PC-9 (cell line): ENCODE measurements around the gene GNAS. TPM values are rescaled to one million over a fixed set of nuclear protein-coding genes. Genes with fewer than 3 reads are reported as not detected.

Source experiments
- BruUV-seq: library from RNA; stranded (reverse); fragments of 400-500 nt; replicated peaks from 2 replicates; lab custom pipeline; 2021; lab: Mats Ljungman, UMichigan
- CTCF ChIA-PET: fragments of 300-600 bp; sonication (Branson Sonifier 250); formaldehyde crosslinking; loops from one replicate; lab custom pipeline; 2022; ENCODE audit warnings: antibody characterized with exemption; lab: Charles Lee
- POLR2A ChIA-PET: fragments of 300-600 bp; sonication (Branson Sonifier 250); formaldehyde crosslinking; loops from one replicate; lab custom pipeline; 2022; ENCODE audit warnings: antibody characterized with exemption; ENCODE audit not compliant: unreplicated experiment; lab: Charles Lee
- DNase-seq, 2 experiments: peaks; one replicate each; pipeline versions ENCODE4 v3.0.0 to v3.0.0-alpha.2; 2015 to 2022; ENCODE audit warnings: mixed read lengths in 1 of 2
- H2AFZ ChIP-seq: fragments of 200-600 bp; sonication (generic); 2 replicates; pipeline ENCODE4 v1.8.1; 2017; ENCODE audit warnings: antibody characterized with exemption
- H3F3A ChIP-seq: fragments of 200-600 bp; sonication (generic); 2 replicates; pipeline ENCODE4 v1.8.1; 2017; ENCODE audit warnings: antibody characterized with exemption, mild to moderate bottlenecking, low read depth; ENCODE audit not compliant: insufficient read depth
- H3K27ac ChIP-seq: fragments of 200-600 bp; sonication (generic); 2 replicates; pipeline ENCODE4 v1.6.1; 2016; ENCODE audit warnings: mixed run types
- H3K27me3 ChIP-seq: fragments of 200-600 bp; sonication (generic); 2 replicates; pipeline ENCODE4 v1.6.1; 2016; ENCODE audit warnings: low read depth, mixed run types; ENCODE audit not compliant: insufficient read depth
- H3K36me3 ChIP-seq: fragments of 200-600 bp; sonication (generic); 2 replicates; pipeline ENCODE4 v1.6.1; 2016; ENCODE audit warnings: low read depth, mixed run types
- H3K4me1 ChIP-seq: fragments of 200-600 bp; sonication (generic); replicated peaks from 2 replicates; pipeline ENCODE4 v1.6.1; 2016; ENCODE audit warnings: mixed run types; ENCODE audit not compliant: insufficient read depth
- H3K4me2 ChIP-seq: fragments of 200-600 bp; sonication (generic); 2 replicates; pipeline ENCODE4 v1.6.1; 2017; ENCODE audit warnings: mixed run types
- H3K4me3 ChIP-seq: fragments of 200-600 bp; sonication (generic); 2 replicates; pipeline ENCODE4 v1.6.1; 2016; ENCODE audit warnings: mixed run types
- H3K79me2 ChIP-seq: fragments of 200-600 bp; sonication (generic); 2 replicates; pipeline ENCODE4 v1.6.1; 2017; ENCODE audit warnings: low read depth, mixed run types
- H3K9me2 ChIP-seq: fragments of 200-600 bp; sonication (generic); 2 replicates; pipeline ENCODE4 v1.8.1; 2017; ENCODE audit warnings: mild to moderate bottlenecking; ENCODE audit not compliant: insufficient read depth
- H3K9me3 ChIP-seq: fragments of 200-600 bp; sonication (generic); 2 replicates; pipeline ENCODE4 v1.8.1; 2016; ENCODE audit warnings: low read depth; ENCODE audit not compliant: insufficient read depth
- H4K20me1 ChIP-seq: fragments of 200-600 bp; sonication (generic); 2 replicates; pipeline ENCODE4 v1.8.1; 2017; ENCODE audit not compliant: insufficient read depth
- EZH2 ChIP-seq: fragments of 200-600 bp; sonication (generic); IDR thresholded peaks from 2 replicates; pipeline ENCODE4 v1.8.0; 2017; ENCODE audit warnings: antibody characterized with exemption, low read depth
- intact Hi-C: fragments of 100-400 bp; cut with micrococcal nuclease; formaldehyde crosslinking; loops from one replicate; pipeline ENCODE4 v1.10.0; 2022; ENCODE audit not compliant: unreplicated experiment
- total RNA-seq: library from RNA; stranded (reverse); gene quantifications from 2 replicates; pipeline ENCODE4 v1.2.3, GENCODE V29; 2021
- TF ChIP-seq, protein P1 (sequence below): fragments of 200-600 bp; sonication (generic); conservative IDR thresholded peaks from 2 replicates; pipeline ENCODE4 v1.6.1; 2017; ENCODE audit warnings: mixed run types, antibody characterized with exemption, mild to moderate bottlenecking, moderate library complexity

GNAS gene
- total RNA-seq, 1 experiment from 2014 or later, result 929 TPM

GRCh38 chr20:58913079-58913478, 60.6 kb downstream of the GNAS start:
- Histone ChIP-seq H2AFZ (no peak overlapping the region), H3K4me1 (peaks cover 5% of the 10 kb centered on the region), H3K79me2 (peaks cover 13% of the 10 kb centered on the region; the same call in 1 of the 2 replicates), H3K4me3 (no peak overlapping the region), H3F3A (peaks cover 46% of the 10 kb centered on the region), H3K36me3 (peaks cover 36% of the 10 kb centered on the region), H3K4me2 (no peak overlapping the region), H3K27me3 (no peaks in the 10 kb centered on the region), H3K9me3 (no peaks in the 10 kb centered on the region), H4K20me1 (no peaks in the 10 kb centered on the region), H3K9me2 (no peaks in the 10 kb centered on the region), H3K27ac (no peak overlapping the region)
- CTCF ChIA-PET, result no interaction called here
- TF ChIP-seq EZH2, result no peak
- TF ChIP-seq, protein P1, sequence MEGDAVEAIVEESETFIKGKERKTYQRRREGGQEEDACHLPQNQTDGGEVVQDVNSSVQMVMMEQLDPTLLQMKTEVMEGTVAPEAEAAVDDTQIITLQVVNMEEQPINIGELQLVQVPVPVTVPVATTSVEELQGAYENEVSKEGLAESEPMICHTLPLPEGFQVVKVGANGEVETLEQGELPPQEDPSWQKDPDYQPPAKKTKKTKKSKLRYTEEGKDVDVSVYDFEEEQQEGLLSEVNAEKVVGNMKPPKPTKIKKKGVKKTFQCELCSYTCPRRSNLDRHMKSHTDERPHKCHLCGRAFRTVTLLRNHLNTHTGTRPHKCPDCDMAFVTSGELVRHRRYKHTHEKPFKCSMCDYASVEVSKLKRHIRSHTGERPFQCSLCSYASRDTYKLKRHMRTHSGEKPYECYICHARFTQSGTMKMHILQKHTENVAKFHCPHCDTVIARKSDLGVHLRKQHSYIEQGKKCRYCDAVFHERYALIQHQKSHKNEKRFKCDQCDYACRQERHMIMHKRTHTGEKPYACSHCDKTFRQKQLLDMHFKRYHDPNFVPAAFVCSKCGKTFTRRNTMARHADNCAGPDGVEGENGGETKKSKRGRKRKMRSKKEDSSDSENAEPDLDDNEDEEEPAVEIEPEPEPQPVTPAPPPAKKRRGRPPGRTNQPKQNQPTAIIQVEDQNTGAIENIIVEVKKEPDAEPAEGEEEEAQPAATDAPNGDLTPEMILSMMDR, result no peak
- POLR2A ChIA-PET, result no interaction called here
- intact Hi-C loops, result no loop called here
- DNase-seq, result no peak
- no TSS peak for BruUV-seq

DNA sequence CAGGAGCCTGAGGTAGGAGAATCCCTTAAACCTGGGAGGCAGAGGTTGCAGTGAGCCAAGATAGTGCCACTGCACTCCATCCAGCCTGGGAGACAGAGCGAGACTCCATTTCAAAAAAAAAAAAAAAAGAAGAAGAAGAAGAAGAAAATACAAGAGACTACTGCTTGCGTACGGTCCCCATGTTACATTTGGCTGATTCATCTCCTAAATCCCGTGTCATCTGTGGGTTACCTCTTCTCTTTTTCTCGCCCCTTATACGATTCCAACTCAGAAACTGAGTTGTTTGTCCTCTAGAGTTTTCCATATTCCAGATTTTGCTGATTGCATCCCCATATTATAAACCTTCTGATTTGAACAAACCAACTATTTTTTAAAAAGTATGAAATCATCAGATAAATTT, 66.1 kb downstream of the GNAS start:
- Histone ChIP-seq H3F3A (peaks cover 3% of the 10 kb centered on the region; the same call in 1 of the 2 replicates), H2AFZ (0 out of 2 replicates have a peak overlapping the region, but pooled peaks have one; percentile 23), H4K20me1 (no peaks in the 10 kb centered on the region), H3K27ac (no peak overlapping the region), H3K4me3 (no peak overlapping the region), H3K79me2 (no peaks in the 10 kb centered on the region), H3K9me2 (no peaks in the 10 kb centered on the region), H3K4me2 (no peak overlapping the region), H3K27me3 (no peaks in the 10 kb centered on the region), H3K4me1 (no peaks in the 10 kb centered on the region), H3K9me3 (no peaks in the 10 kb centered on the region), H3K36me3 (no peaks in the 10 kb centered on the region)
- TF ChIP-seq, protein P1, result no peak
- no peak for TF ChIP-seq EZH2
- ChIA-PET POLR2A (no interaction called here), CTCF (no interaction called here)
- no peak for DNase-seq
- BruUV-seq, result no TSS peak
- intact Hi-C loops, result no loop called here

DNA sequence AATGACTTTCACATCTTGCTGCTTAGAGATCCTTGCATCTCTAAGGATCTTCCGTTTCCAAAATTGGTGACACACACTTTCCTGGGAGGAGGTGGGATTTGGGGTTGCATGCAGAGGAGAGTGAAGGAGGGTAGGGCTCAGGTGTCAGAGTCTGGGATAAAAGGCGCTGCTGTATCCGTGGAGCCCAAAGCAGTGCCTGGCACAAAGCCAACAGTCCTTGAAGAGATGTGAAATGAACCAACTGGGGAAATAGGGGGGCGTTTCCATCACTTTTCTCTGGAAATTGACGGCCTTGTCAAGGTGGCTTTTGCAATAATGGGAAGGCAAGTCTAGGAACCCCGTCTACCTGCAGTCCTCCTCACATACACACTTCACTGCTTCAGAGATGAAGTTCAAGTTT, 69.0 kb downstream of the GNAS start:
- no TSS peak for BruUV-seq
- H4K20me1 ChIP-seq, result no peaks in the 10 kb centered on the region
- H3F3A ChIP-seq, result no peaks in the 10 kb centered on the region
- H3K9me3 ChIP-seq, result no peaks in the 10 kb centered on the region
- no peak overlapping the region for H2AFZ ChIP-seq
- TF ChIP-seq, protein P1, result no peak
- no peak for TF ChIP-seq EZH2
- no peak overlapping the region for H3K4me3 ChIP-seq
- ChIA-PET POLR2A (no interaction called here), CTCF (no interaction called here)
- no peaks in the 10 kb centered on the region for H3K4me1 ChIP-seq
- H3K36me3 ChIP-seq, result no peaks in the 10 kb centered on the region
- H3K4me2 ChIP-seq, result no peak overlapping the region
- no peaks in the 10 kb centered on the region for H3K27me3 ChIP-seq
- H3K27ac ChIP-seq, result no peak overlapping the region
- intact Hi-C loops, result no loop called here
- no peak for DNase-seq
- no peaks in the 10 kb centered on the region for H3K79me2 ChIP-seq
- no peaks in the 10 kb centered on the region for H3K9me2 ChIP-seq
